ENCODE results near the gene GRAMD1B.
A peak's percentile ranks its signal among the peaks of the same experiment; 100 is the strongest.

Gene GRAMD1B

DNA sequence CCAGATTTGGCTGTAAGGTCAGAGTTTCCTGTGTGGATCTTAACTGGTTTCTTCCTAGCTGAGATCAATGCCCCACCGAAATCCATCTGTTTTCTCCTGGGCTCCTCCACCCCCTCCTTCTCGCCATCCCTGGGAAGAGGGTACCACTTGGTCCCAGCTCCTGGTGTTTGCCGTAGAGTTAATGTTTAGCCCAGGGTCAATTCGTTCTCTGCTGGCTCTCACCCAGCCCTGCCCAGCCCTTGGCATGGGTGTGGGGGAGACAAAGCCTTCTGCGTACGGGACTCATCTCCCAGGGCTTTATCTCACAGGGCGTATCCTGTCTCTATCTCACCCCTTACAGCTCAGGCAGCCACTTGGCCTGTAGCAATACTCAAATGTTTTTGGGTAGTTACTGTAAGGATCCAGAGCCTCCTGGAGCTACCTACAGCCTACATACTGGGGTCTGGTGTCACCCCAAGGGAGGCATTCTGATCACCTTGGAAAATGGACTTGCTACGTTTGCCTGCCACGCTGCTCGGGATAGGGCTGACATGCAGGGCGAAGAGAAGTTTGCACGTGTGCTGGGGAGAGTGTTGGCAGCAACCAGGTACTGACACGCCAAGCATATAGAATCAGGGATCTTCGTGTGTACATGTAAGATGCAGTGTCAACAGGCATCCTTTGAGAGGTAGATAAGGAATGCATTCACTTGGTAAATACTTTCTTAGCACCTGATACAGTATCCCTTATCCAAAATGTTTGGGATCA is 158.2 kb downstream of the GRAMD1B start:
- Mint-ChIP-seq H3K4me1 (no peaks in the 10 kb centered on the region), H3K36me3 (peaks cover 2% of the 10 kb centered on the region), H3K27ac (no peak overlapping the region), H3K9me3 (no peaks in the 10 kb centered on the region), H3K4me3 (no peak overlapping the region), H3K27me3 (no peaks in the 10 kb centered on the region)
- DNase-seq: no peak
- CTCF ChIA-PET: interaction anchor here (1.4 kb wide), 1 partner anchor 12 kb away, joined by 5 read pairs; no protein-coding TSS in a partner anchor

GRCh38 chr11:123588864-123589262 is 158.8 kb downstream of the GRAMD1B start:
- H3K9me3 Mint-ChIP-seq: no peaks in the 10 kb centered on the region
- H3K4me3 Mint-ChIP-seq: no peak overlapping the region
- H3K4me1 Mint-ChIP-seq: no peaks in the 10 kb centered on the region
- H3K27me3 Mint-ChIP-seq: no peaks in the 10 kb centered on the region
- DNase-seq: no peak
- CTCF ChIA-PET: interaction anchor here (1.4 kb wide), 1 partner anchor 12 kb away, joined by 5 read pairs; no protein-coding TSS in a partner anchor
- H3K27ac Mint-ChIP-seq: no peak overlapping the region
- H3K36me3 Mint-ChIP-seq: peaks cover 3% of the 10 kb centered on the region

- no peaks in the 10 kb centered on the region for H3K27me3 Mint-ChIP-seq
- DNase-seq: no peak
- peaks cover 8% of the 10 kb centered on the region for H3K36me3 Mint-ChIP-seq
- H3K27ac Mint-ChIP-seq: no peak overlapping the region
- H3K4me1 Mint-ChIP-seq: no peaks in the 10 kb centered on the region
- H3K4me3 Mint-ChIP-seq: no peak overlapping the region
- CTCF ChIA-PET: interaction anchor here (3.2 kb wide), 1 partner anchor 10 kb away, joined by 15 read pairs; no protein-coding TSS in a partner anchor
- no peaks in the 10 kb centered on the region for H3K9me3 Mint-ChIP-seq
Observed at GRCh38 chr11:123590296-123590912, 160.3 kb downstream of the GRAMD1B start.

DNA sequence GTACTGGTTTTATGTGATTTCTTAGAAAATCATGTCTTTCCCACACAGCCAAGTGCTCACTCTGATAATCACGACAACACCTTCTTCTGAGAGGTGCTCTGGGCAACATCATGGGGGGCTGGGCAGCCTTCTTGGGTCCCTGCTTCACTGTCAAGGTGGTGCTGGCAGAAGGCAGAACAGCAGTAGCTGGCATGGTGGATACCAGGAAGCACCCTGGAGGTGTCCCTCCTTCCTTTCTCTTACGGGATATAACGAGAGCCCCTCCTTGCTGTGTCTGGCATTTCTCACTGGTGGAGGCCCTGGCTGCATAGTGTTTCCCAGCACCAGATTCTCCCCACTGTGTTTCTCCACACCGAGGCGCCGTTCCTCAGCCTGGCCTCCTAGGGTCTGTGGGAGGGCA is 163.5 kb downstream of the GRAMD1B start:
- Mint-ChIP-seq H3K36me3 (peaks cover 18% of the 10 kb centered on the region), H3K4me3 (no peak overlapping the region)
- CTCF ChIA-PET: no interaction called here

GRCh38 chr11:123594188-123594901 is 164.3 kb downstream of the GRAMD1B start:
- peaks cover 23% of the 10 kb centered on the region for H3K36me3 Mint-ChIP-seq
- CTCF ChIA-PET: no interaction called here

More for the DNA sequence above, 163.5 kb downstream of the GRAMD1B start:
- no peak for DNase-seq
- H3K4me1 Mint-ChIP-seq: no peaks in the 10 kb centered on the region
- no peaks in the 10 kb centered on the region for H3K9me3 Mint-ChIP-seq
- H3K27me3 Mint-ChIP-seq: no peaks in the 10 kb centered on the region
- H3K27ac Mint-ChIP-seq: no peak overlapping the region

DNA sequence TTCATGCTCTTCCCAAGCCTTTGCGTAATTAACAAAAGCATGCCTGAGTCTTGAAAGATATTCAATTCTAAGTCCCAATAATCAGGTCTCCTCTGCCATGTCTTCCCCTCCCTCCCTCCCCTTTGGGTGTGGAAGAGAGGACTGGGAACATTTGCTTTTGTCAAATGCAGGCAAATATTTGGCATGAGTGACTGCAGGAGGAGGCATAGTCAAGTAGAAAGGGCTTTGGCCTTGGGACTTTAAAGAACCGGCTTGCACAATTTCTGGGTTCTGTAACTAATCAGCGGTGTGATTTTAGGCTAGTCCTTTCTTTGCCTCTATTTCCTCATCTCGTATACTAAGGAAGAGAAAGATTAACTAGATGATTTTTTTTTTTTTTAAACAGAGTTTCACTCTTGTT is 164.9 kb downstream of the GRAMD1B start:
- CTCF ChIA-PET: no interaction called here

More at GRCh38 chr11:123594188-123594901, 164.3 kb downstream of the GRAMD1B start:
- no peak for DNase-seq
- no peaks in the 10 kb centered on the region for H3K4me1 Mint-ChIP-seq
- no peaks in the 10 kb centered on the region for H3K27me3 Mint-ChIP-seq
- peak overlapping the region; percentile 58 for H3K27ac Mint-ChIP-seq
- H3K9me3 Mint-ChIP-seq: no peaks in the 10 kb centered on the region
- H3K4me3 Mint-ChIP-seq: no peak overlapping the region

GRCh38 chr11:123597859-123598258 is 167.8 kb downstream of the GRAMD1B start:
- Mint-ChIP-seq H3K27me3 (no peaks in the 10 kb centered on the region), H3K4me1 (no peaks in the 10 kb centered on the region), H3K4me3 (no peak overlapping the region), H3K36me3 (peaks cover 41% of the 10 kb centered on the region), H3K27ac (no peak overlapping the region), H3K9me3 (no peaks in the 10 kb centered on the region)
- CTCF ChIA-PET: no interaction called here
- DNase-seq: no peak

More for the DNA sequence above, 164.9 kb downstream of the GRAMD1B start:
- no peaks in the 10 kb centered on the region for H3K4me1 Mint-ChIP-seq
- no peak for DNase-seq
- no peak overlapping the region for H3K4me3 Mint-ChIP-seq
- peaks cover 25% of the 10 kb centered on the region for H3K36me3 Mint-ChIP-seq
- no peaks in the 10 kb centered on the region for H3K9me3 Mint-ChIP-seq
- no peaks in the 10 kb centered on the region for H3K27me3 Mint-ChIP-seq
- no peak overlapping the region for H3K27ac Mint-ChIP-seq

DNA sequence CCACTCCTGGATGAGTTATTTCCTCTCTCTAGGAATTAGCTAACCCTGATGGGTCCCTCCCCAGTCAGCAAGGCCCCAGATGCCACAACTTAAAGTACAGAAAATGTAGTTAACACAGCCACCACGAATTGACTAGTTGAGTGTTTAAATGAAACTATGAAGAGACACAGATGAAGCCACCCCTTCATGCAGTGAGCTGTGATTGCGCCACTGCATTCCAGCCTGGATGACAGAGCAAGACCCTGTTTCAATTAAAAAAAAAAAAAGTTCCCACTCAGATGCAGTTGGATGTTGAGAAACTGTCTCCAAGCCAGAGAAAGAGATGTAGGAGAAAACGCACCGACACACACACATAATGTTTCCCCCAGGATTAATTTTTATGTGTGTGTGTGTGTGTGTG is 171.1 kb downstream of the GRAMD1B start:
- Mint-ChIP-seq H3K4me1 (no peaks in the 10 kb centered on the region), H3K36me3 (peaks cover 43% of the 10 kb centered on the region), H3K9me3 (no peaks in the 10 kb centered on the region), H3K27ac (no peak overlapping the region), H3K4me3 (no peak overlapping the region), H3K27me3 (no peaks in the 10 kb centered on the region)
- CTCF ChIA-PET: interaction anchor here (0.9 kb wide), 1 partner anchor 12 kb away, joined by 6 read pairs; no protein-coding TSS in a partner anchor
- no peak for DNase-seq

GRCh38 chr11:123601743-123602142 is 171.7 kb downstream of the GRAMD1B start:
- Mint-ChIP-seq H3K27ac (no peak overlapping the region), H3K27me3 (no peaks in the 10 kb centered on the region), H3K36me3 (peaks cover 44% of the 10 kb centered on the region), H3K4me3 (no peak overlapping the region), H3K9me3 (no peaks in the 10 kb centered on the region), H3K4me1 (no peaks in the 10 kb centered on the region)
- CTCF ChIA-PET: interaction anchor here (0.9 kb wide), 1 partner anchor 12 kb away, joined by 6 read pairs; no protein-coding TSS in a partner anchor
- DNase-seq: no peak

- H3K9me3 Mint-ChIP-seq: no peaks in the 10 kb centered on the region
- peaks cover 45% of the 10 kb centered on the region for H3K36me3 Mint-ChIP-seq
- CTCF ChIA-PET: interaction anchor here (1.1 kb wide), 1 partner anchor 108 kb away, joined by 3 read pairs; no protein-coding TSS in a partner anchor
- no peak overlapping the region for H3K4me3 Mint-ChIP-seq
- no peak for DNase-seq
- H3K27ac Mint-ChIP-seq: no peak overlapping the region
- no peaks in the 10 kb centered on the region for H3K27me3 Mint-ChIP-seq
- H3K4me1 Mint-ChIP-seq: no peaks in the 10 kb centered on the region
Observed at GRCh38 chr11:123603666-123604065, 173.6 kb downstream of the GRAMD1B start.

GRCh38 chr11:123607781-123608180 is 177.7 kb downstream of the GRAMD1B start:
- CTCF ChIA-PET: interaction anchor here (0.9 kb wide), 1 partner anchor 27 kb away, joined by 4 read pairs; no protein-coding TSS in a partner anchor
- H3K36me3 Mint-ChIP-seq: peaks cover 33% of the 10 kb centered on the region
- H3K4me1 Mint-ChIP-seq: no peaks in the 10 kb centered on the region
- H3K4me3 Mint-ChIP-seq: no peak overlapping the region
- no peaks in the 10 kb centered on the region for H3K9me3 Mint-ChIP-seq
- DNase-seq: no peak
- no peak overlapping the region for H3K27ac Mint-ChIP-seq
- no peaks in the 10 kb centered on the region for H3K27me3 Mint-ChIP-seq

DNA sequence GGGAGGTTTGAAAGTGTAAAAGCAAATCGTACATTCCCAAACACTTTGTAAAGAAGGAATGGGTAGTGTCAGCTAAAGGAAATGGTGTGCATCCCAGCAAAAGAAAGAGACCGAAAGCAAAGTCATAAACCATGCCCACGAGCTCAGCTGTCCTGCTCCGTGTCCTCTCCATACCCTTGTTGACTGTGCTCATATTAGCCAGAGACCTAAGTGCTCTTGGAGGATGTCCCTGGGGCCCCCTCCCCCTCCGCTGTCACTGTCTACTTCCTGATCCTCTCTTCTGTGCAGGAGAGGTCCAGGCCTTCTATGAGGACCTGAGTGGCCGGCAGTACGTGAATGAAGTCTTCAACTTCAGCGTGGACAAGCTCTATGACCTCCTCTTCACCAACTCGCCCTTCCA is 178.3 kb downstream of the GRAMD1B start:
- no peaks in the 10 kb centered on the region for H3K27me3 Mint-ChIP-seq
- H3K36me3 Mint-ChIP-seq: peaks cover 33% of the 10 kb centered on the region
- DNase-seq: no peak
- CTCF ChIA-PET: no interaction called here
- no peak overlapping the region for H3K4me3 Mint-ChIP-seq
- no peak overlapping the region for H3K27ac Mint-ChIP-seq
- no peaks in the 10 kb centered on the region for H3K4me1 Mint-ChIP-seq
- no peaks in the 10 kb centered on the region for H3K9me3 Mint-ChIP-seq

- Mint-ChIP-seq H3K27ac (peak overlapping the region; percentile 73), H3K4me3 (no peak overlapping the region), H3K4me1 (no peaks in the 10 kb centered on the region), H3K36me3 (peaks cover 32% of the 10 kb centered on the region), H3K27me3 (no peaks in the 10 kb centered on the region), H3K9me3 (no peaks in the 10 kb centered on the region)
- CTCF ChIA-PET: no interaction called here
- no peak for DNase-seq
Observed at GRCh38 chr11:123608945-123609344, 178.9 kb downstream of the GRAMD1B start.

- Mint-ChIP-seq H3K4me3 (no peak overlapping the region), H3K9me3 (no peaks in the 10 kb centered on the region), H3K27ac (no peak overlapping the region), H3K27me3 (no peaks in the 10 kb centered on the region), H3K36me3 (peaks cover 25% of the 10 kb centered on the region), H3K4me1 (no peaks in the 10 kb centered on the region)
- CTCF ChIA-PET: no interaction called here
- DNase-seq: no peak
Observed at GRCh38 chr11:123611698-123612097, 181.6 kb downstream of the GRAMD1B start.

Measured in activated naive CD4-positive, alpha-beta T cell treated with anti-CD3 and anti-CD28 coated beads, Interleukin-2, amount 10 ng/mL, durations not matched to agents 7 days and 5 days (primary cell).